Lung (tissue), 12 donors: ENCODE results near the gene FSIP1. TPM values are rescaled to one million over a fixed set of nuclear protein-coding genes. Genes with fewer than 3 reads are reported as not detected.

ENCODE experiments used
- ATAC-seq: fragments of 200-7000 bp; cut with Tn5 transposase; one replicate; pipeline ENCODE4 v1.9.1; 2020; ENCODE audit warnings: moderate number of reproducible peaks; ENCODE audit not compliant: insufficient read depth, low FRiP score
- DNase-seq, 3 donors: peaks; one replicate each; pipeline ENCODE4 v3.0.0-alpha.2; 2013 to 2017
- H3K27ac ChIP-seq, 2 donors: one replicate each; pipeline ENCODE4 v1.5.1; 2013; ENCODE audit warnings: mild to moderate bottlenecking in 2 of 2, moderate library complexity in 2 of 2, control low read depth in 1 of 2, inconsistent platforms in 1 of 2, low read depth in 1 of 2, low read length in 1 of 2
- H3K27me3 ChIP-seq, 3 donors: one replicate each; pipeline ENCODE4 v1.5.1; 2013; ENCODE audit warnings: low read length in 2 of 3; ENCODE audit not compliant: control insufficient read depth in 3 of 3, insufficient read depth in 3 of 3
- H3K36me3 ChIP-seq, 4 donors: one replicate each; pipeline ENCODE4 v1.5.1; 2013; ENCODE audit warnings: low read length in 4 of 4, mild to moderate bottlenecking in 1 of 4, moderate library complexity in 1 of 4; ENCODE audit not compliant: control insufficient read depth in 4 of 4, insufficient read depth in 4 of 4
- H3K4me1 ChIP-seq, 5 donors: one replicate each; pipeline ENCODE4 v1.5.1; 2013; ENCODE audit warnings: low read length in 5 of 5, mild to moderate bottlenecking in 2 of 5, moderate library complexity in 1 of 5; ENCODE audit not compliant: control insufficient read depth in 5 of 5, insufficient read depth in 5 of 5
- H3K4me3 ChIP-seq: one replicate; pipeline ENCODE4 v1.5.1; 2013; ENCODE audit warnings: mild to moderate bottlenecking, control low read depth, moderate library complexity
- H3K9ac ChIP-seq, 2 donors: one replicate each; pipeline ENCODE4 v1.5.1; 2013; ENCODE audit warnings: low read length in 2 of 2, control low read depth in 1 of 2; ENCODE audit not compliant: insufficient read depth in 1 of 2
- H3K9me3 ChIP-seq, 4 donors: one replicate each; pipeline ENCODE4 v1.5.1; 2013; ENCODE audit warnings: low read length in 3 of 4, mild to moderate bottlenecking in 1 of 4, moderate library complexity in 1 of 4; ENCODE audit not compliant: control insufficient read depth in 4 of 4, insufficient read depth in 3 of 4
- CTCF ChIP-seq: IDR thresholded peaks from 2 replicates; pipeline ENCODE4 v1.5.1; 2012; ENCODE audit warnings: mild to moderate bottlenecking; ENCODE audit errors: control extremely low read depth, extremely low read depth
- WGBS, 2 donors: extraction: QIAGEN DNeasy Blood & Tissue Kit; methylation state at CpG; one replicate each; pipeline ENCODE4 v1.1.7; 2013; 5-methylcytosine and 5-hydroxymethylcytosine counted together
- polyA plus RNA-seq, 2 donors: library from polyadenylated mRNA; stranded (reverse); fragments of 200-250 nt; gene quantifications; one replicate each; pipeline ENCODE4 v1.2.1, GENCODE V29; 2013
- total RNA-seq, 2 donors: library from RNA; depleted of rRNA in 1 of 2; stranded (reverse); fragments of >200 nt in 1 of 2; gene quantifications; one replicate each; pipeline ENCODE4 v1.2.1, GENCODE V29; 2014 to 2021
- donor health status: control.
- donor health status: control.
- donor health status: Bipolar disorder and iron deficiency.
- donor health status: healthy.
- donor health status: DM: yes; HTN: yes; CAD: no.

FSIP1 gene
- total and polyA plus RNA-seq, 4 donors = 0.35 to 2.2 (median 0.98) TPM

GRCh38 chr15:39665629-39666250, 116.9 kb downstream of the FSIP1 start:
- Histone ChIP-seq H3K9ac (no peak overlapping the region), H3K4me1 (peaks cover 0 to 50% (median 5%) of the 10 kb centered on the region in 5 donors), H3K36me3 (no peaks in the 10 kb centered on the region), H3K9me3 (no peaks in the 10 kb centered on the region), H3K27ac (no peak overlapping the region), H3K27me3 (no peaks in the 10 kb centered on the region), H3K4me3 (no peak overlapping the region)
- WGBS, 2 donors = 45 to 69% methylated on average over 4 of the region's 4 CpGs
- peak in 2 of 3 donors; percentile 44 to 60 for DNase-seq
- no peak for ATAC-seq
- no peak for TF ChIP-seq CTCF

GRCh38 chr15:39663704-39664250, 118.9 kb downstream of the FSIP1 start:
- Histone ChIP-seq H3K4me3 (no peak overlapping the region), H3K27ac (no peak overlapping the region), H3K36me3 (no peaks in the 10 kb centered on the region), H3K9ac (no peak overlapping the region), H3K4me1 (peaks cover 0 to 41% (median 5%) of the 10 kb centered on the region in 5 donors), H3K9me3 (peaks cover 0 to 2% (median 0%) of the 10 kb centered on the region in 4 donors), H3K27me3 (no peaks in the 10 kb centered on the region)
- no peak for TF ChIP-seq CTCF
- DNase-seq (peak; percentile 39 to 76 (median 70)), ATAC-seq (no peak)
- WGBS, 2 donors = 65 to 72% methylated on average over 2 of the region's 2 CpGs

DNA sequence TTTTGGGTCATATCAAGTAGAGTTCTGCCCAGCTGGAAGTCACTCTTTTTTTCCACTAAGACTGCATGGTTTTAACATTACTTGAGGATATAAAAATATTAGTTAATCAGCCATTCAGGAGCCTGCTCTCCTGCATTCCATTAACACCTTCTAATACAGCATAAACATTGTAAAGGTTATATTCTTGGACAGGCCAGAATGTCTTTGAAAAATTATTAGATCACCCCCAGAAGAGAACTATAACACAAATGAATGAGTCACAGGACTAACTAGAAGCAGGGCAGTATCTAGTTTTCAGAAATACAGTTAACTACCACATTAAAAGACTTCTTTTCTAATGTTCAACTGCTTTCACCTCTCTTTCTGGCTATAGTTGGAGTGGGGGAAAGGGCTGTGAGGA, 120.9 kb downstream of the FSIP1 start:
- no peak overlapping the region for H3K9ac ChIP-seq
- ATAC-seq (no peak), DNase-seq (no peak)
- H3K9me3 ChIP-seq = peaks cover 0 to 3% (median 0%) of the 10 kb centered on the region in 4 donors
- no peaks in the 10 kb centered on the region for H3K27me3 ChIP-seq
- H3K36me3 ChIP-seq = no peaks in the 10 kb centered on the region
- no peak overlapping the region for H3K27ac ChIP-seq
- TF ChIP-seq CTCF = no peak
- H3K4me3 ChIP-seq = no peak overlapping the region
- H3K4me1 ChIP-seq = peaks cover 0 to 25% (median 3%) of the 10 kb centered on the region in 5 donors
